ENCODE data around the gene KAT2B. TPM values are rescaled to one million over a fixed set of nuclear protein-coding genes. Genes with fewer than 3 reads are reported as not detected.

KAT2B gene
- total RNA-seq, 1 donor from 2014 or later: 94.3 TPM

GRCh38 chr3:20047976-20048883 lies 8.0 kb downstream of the KAT2B start:
- Histone ChIP-seq H3K4me3 (no peak overlapping the region), H3K36me3 (no peaks in the 10 kb centered on the region), H3K4me1 (peaks cover 88% of the 10 kb centered on the region), H3K27ac (replicated peaks) (peak overlapping the region; percentile 16), H3K27me3 (ENCODE audit: low read depth) (no peaks in the 10 kb centered on the region), H3K9me3 (replicated peaks) (no peaks in the 10 kb centered on the region)
- no peak for DNase-seq
- TF ChIP-seq, protein P1, sequence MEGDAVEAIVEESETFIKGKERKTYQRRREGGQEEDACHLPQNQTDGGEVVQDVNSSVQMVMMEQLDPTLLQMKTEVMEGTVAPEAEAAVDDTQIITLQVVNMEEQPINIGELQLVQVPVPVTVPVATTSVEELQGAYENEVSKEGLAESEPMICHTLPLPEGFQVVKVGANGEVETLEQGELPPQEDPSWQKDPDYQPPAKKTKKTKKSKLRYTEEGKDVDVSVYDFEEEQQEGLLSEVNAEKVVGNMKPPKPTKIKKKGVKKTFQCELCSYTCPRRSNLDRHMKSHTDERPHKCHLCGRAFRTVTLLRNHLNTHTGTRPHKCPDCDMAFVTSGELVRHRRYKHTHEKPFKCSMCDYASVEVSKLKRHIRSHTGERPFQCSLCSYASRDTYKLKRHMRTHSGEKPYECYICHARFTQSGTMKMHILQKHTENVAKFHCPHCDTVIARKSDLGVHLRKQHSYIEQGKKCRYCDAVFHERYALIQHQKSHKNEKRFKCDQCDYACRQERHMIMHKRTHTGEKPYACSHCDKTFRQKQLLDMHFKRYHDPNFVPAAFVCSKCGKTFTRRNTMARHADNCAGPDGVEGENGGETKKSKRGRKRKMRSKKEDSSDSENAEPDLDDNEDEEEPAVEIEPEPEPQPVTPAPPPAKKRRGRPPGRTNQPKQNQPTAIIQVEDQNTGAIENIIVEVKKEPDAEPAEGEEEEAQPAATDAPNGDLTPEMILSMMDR (IDR thresholded peaks at IDR 0.05; ENCODE audit: borderline replicate concordance): no peak
- intact Hi-C loops (cut with micrococcal nuclease): no loop called here

DNA sequence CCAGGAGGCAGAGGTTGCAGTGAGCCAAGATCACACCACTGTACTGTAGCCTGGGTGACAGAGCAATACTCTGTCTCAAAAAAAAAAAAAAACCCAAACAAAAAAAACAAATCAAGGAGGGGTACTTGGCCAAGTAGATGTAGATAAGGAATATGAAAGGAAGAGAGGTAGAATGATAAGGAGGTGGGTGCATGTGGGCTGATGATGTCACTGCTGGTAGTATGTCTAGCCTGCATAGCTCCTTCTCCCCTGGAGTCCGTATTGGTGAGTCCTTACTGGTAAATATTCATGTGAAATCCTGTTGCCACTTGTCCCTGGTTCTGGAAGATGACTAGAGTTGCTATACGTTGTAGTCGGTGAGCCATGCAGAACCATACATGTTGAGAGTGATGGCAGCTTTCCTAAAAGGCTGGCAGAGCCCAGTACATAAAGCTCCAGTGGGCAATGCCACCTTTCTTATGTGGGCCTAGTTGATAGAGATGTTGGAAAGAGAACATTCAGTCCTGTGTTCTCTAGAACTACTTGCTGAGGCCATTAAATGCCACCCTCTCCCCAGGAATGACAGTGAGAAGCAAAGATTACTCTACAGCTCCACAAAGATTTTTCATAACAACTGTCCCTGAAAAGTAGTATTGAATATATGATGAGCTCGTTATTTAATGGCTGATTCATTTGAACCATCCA lies 11.0 kb downstream of the KAT2B start:
- no peak for DNase-seq

GRCh38 chr3:20052851-20053250 lies 12.6 kb downstream of the KAT2B start:
- intact Hi-C loops (cut with micrococcal nuclease): no loop called here
- Histone ChIP-seq H3K4me3 (no peak overlapping the region), H3K4me1 (peaks cover 83% of the 10 kb centered on the region), H3K27ac (replicated peaks) (peak overlapping the region; percentile 84), H3K36me3 (no peaks in the 10 kb centered on the region), H3K9me3 (replicated peaks) (no peaks in the 10 kb centered on the region), H3K27me3 (ENCODE audit: low read depth) (no peaks in the 10 kb centered on the region)
- DNase-seq: no peak
- TF ChIP-seq, protein P1 (IDR thresholded peaks at IDR 0.05; ENCODE audit: borderline replicate concordance): no peak

More for the DNA sequence above, 11.0 kb downstream of the KAT2B start:
- H3K4me3 ChIP-seq: no peak overlapping the region
- H3K27ac ChIP-seq (replicated peaks): peak overlapping the region; percentile 76
- intact Hi-C loops (cut with micrococcal nuclease): no loop called here
- peaks cover 83% of the 10 kb centered on the region for H3K4me1 ChIP-seq
- H3K9me3 ChIP-seq (replicated peaks): no peaks in the 10 kb centered on the region
- H3K27me3 ChIP-seq (ENCODE audit: low read depth): no peaks in the 10 kb centered on the region
- no peaks in the 10 kb centered on the region for H3K36me3 ChIP-seq
- TF ChIP-seq, protein P1 (IDR thresholded peaks at IDR 0.05; ENCODE audit: borderline replicate concordance): no peak

DNA sequence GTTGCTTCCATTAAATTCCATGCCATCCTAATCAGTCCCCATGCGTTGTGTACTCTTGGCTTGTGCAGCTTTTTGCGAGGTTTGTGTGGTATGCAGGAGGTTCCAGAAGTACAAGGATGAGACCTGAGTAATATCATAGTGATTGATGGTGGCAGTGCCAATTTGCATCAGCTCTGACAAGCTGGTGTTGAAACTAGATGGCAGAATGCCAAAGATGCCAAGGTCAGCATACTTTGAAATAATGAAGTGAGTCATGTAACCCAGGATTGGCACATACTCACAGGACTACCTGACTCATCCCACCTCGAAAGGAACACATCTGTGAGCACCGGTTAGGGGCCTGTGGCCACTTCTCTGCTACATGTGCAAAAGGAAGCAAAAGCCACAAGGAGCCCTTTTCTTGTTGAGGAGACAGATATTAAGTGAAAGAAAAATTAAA lies 14.3 kb downstream of the KAT2B start:
- intact Hi-C loops (cut with micrococcal nuclease): no loop called here
- peak overlapping the region; percentile 84 for H3K27ac ChIP-seq (replicated peaks)
- no peak overlapping the region for H3K4me3 ChIP-seq
- TF ChIP-seq, protein P1 (IDR thresholded peaks at IDR 0.05; ENCODE audit: borderline replicate concordance): no peak
- H3K4me1 ChIP-seq: peaks cover 81% of the 10 kb centered on the region
- H3K36me3 ChIP-seq: no peaks in the 10 kb centered on the region
- no peaks in the 10 kb centered on the region for H3K27me3 ChIP-seq (ENCODE audit: low read depth)
- no peaks in the 10 kb centered on the region for H3K9me3 ChIP-seq (replicated peaks)
- DNase-seq: no peak

DNA sequence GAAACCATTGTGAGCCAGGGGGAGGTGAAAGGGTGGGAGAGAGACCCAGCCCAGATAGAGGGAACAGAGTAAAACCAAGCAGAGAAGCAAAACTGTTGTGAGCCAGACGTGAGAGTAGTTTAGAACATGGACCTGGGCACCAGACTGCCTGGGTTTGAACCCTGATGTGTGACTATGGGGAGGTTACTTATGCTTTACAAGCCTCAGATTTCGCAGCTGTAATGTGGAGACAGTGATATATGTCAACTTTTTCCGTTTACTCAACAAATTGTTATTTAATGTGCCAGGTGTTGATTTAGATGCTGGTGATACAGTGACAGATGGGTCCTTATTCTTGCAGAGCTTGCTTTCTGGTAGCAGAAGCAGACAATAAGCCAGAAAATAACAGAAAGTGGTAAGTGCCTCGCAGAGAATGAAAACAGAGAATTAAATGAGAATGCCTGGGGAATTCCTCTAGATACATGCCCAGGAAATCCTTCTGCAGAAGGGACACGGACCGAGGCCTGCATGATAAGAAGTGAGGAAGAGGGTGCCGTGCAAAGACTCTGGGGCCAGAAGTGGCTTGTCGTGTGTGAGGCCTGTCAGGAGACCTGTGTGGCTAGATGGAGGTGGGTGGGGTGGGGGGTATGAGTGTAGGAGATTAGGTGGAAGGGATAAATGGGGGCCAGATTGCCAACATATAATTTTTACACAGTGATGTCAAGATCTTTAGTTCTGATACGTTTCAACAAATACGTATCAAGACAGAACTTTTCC lies 15.0 kb downstream of the KAT2B start:
- Histone ChIP-seq H3K4me1 (peaks cover 81% of the 10 kb centered on the region), H3K36me3 (no peaks in the 10 kb centered on the region), H3K27ac (replicated peaks) (peak overlapping the region; percentile 84), H3K27me3 (ENCODE audit: low read depth) (no peaks in the 10 kb centered on the region), H3K4me3 (no peak overlapping the region), H3K9me3 (replicated peaks) (no peaks in the 10 kb centered on the region)
- intact Hi-C loops (cut with micrococcal nuclease): no loop called here
- TF ChIP-seq, protein P1 (IDR thresholded peaks at IDR 0.05; ENCODE audit: borderline replicate concordance): no peak
- no peak for DNase-seq
